ENCODE results near the gene CALCOCO1. TPM values are rescaled to one million over a fixed set of nuclear protein-coding genes. Genes with fewer than 3 reads are reported as not detected.

Gene CALCOCO1
- total RNA-seq, 2 donors from 2014 or later = 108 to 194 TPM

DNA sequence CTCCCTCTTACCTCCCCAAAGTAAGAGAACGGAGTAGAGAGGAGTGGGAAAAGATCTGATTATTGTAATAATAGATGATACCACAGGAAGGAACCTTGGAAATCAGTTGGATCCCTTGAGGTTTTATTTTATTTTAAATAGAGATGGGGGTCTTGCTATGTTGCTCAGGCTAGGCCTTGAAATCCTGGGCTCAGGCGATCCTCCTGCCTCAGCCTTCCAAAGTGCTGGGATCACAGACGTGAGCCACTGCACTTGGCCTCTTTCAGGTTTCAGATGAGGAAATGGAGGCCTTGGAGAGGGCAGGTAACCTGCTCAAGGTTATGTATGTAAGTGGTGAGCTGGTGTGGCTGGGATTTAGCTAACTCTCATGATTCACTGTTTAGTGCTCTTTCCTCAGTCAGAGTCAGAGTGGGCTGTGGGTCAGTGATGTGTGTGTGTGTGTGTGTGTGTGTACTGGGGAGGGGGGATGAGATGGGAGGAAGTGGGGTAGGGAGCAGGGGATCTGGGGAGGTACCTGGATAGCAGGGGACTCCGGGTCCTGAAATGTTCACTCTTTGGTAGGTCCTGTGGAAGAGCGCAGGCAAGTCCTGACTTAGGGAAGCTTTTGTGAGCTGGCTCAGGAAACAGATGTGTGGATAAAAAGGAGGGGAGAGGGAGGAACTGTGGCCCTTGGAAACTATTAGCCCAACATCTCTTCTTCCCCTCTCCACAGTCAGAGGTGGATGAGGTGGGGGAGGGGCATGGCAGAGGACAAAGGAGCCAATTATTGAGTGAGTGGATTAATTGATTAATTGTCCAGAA is 29.2 kb upstream of the CALCOCO1 start:
- 85% methylated on average over 5 of the region's 5 CpGs for WGBS

DNA sequence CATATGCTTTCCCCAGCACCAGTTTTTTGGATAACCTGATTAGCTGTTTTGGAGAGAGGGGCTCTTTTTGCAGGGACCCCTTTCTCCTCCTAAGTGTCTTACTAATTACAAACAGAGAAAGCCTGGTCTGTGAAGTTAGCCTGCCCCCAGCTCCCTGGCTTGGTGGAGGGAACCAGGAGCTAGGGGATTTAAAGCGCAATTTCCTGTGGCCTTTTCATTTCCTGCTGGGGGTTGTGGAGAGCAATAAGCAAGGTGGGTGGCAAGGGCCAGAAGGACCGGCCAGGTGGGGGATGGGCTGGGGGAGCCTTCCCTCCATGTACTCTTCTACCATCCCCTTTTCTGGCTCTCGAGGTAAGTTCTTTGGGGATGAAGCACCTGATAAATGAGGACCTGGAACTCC is 28.6 kb upstream of the CALCOCO1 start:
- Histone ChIP-seq H3K27me3 (replicated peaks; ENCODE audit: insufficient read depth) (peaks cover 8% of the 10 kb centered on the region), H3K36me3 (no peaks in the 10 kb centered on the region), H3K27ac (no peak overlapping the region), H3K4me3 (no peak overlapping the region), H3K4me1 (replicated peaks) (peaks cover 14% of the 10 kb centered on the region), H3K9me3 (no peaks in the 10 kb centered on the region)
- DNase-seq (ENCODE audit: low spot score) = no peak
- intact Hi-C loops (cut with DNase I) = no loop called here
- TF ChIP-seq, protein P1, sequence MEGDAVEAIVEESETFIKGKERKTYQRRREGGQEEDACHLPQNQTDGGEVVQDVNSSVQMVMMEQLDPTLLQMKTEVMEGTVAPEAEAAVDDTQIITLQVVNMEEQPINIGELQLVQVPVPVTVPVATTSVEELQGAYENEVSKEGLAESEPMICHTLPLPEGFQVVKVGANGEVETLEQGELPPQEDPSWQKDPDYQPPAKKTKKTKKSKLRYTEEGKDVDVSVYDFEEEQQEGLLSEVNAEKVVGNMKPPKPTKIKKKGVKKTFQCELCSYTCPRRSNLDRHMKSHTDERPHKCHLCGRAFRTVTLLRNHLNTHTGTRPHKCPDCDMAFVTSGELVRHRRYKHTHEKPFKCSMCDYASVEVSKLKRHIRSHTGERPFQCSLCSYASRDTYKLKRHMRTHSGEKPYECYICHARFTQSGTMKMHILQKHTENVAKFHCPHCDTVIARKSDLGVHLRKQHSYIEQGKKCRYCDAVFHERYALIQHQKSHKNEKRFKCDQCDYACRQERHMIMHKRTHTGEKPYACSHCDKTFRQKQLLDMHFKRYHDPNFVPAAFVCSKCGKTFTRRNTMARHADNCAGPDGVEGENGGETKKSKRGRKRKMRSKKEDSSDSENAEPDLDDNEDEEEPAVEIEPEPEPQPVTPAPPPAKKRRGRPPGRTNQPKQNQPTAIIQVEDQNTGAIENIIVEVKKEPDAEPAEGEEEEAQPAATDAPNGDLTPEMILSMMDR (IDR thresholded peaks at IDR 0.05) = no peak
- no peak for TF ChIP-seq POLR2AphosphoS5 (IDR thresholded peaks at IDR 0.05)
- TF ChIP-seq POLR2A (IDR thresholded peaks at IDR 0.05) = no peak
- WGBS = 73% methylated on average over 3 of the region's 3 CpGs

More for the DNA sequence above, 29.2 kb upstream of the CALCOCO1 start:
- H3K27me3 ChIP-seq (replicated peaks; ENCODE audit: insufficient read depth) = peaks cover 8% of the 10 kb centered on the region
- H3K9me3 ChIP-seq = no peaks in the 10 kb centered on the region
- no peak overlapping the region for H3K27ac ChIP-seq
- no peak for DNase-seq (ENCODE audit: low spot score)
- intact Hi-C loops (cut with DNase I) = no loop called here
- TF ChIP-seq POLR2A (IDR thresholded peaks at IDR 0.05) (no peak), POLR2AphosphoS5 (IDR thresholded peaks at IDR 0.05) (no peak)
- TF ChIP-seq, protein P1 (IDR thresholded peaks at IDR 0.05) = no peak
- H3K4me3 ChIP-seq = no peak overlapping the region
- no peaks in the 10 kb centered on the region for H3K36me3 ChIP-seq
- H3K4me1 ChIP-seq (replicated peaks) = peaks cover 8% of the 10 kb centered on the region

DNA sequence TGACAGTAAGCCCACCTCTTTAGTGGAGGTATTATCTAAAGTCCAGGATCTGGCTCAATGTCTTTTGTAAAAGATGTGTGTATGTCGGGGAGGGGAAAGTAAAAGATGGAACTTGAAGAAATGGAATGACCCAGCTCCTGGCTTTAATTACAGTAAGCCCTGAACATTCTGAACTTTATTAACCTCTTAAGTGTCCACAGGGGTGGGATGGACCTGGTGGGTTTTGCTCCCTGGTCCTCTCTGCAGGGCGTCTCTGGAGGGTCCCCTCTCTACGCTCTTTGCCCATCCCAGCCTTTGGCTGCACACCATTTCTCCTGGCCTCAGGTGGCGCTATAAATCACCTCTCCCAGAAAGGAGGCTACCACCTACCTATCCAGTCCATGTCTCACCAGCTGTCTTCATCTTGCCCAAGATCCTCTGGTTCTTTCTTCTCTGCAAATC is 28.2 kb upstream of the CALCOCO1 start:
- intact Hi-C loops (cut with DNase I) = no loop called here
- TF ChIP-seq POLR2A (IDR thresholded peaks at IDR 0.05) = no peak
- no peak for TF ChIP-seq POLR2AphosphoS5 (IDR thresholded peaks at IDR 0.05)
- TF ChIP-seq, protein P1 (IDR thresholded peaks at IDR 0.05) = no peak
- no peak for DNase-seq (ENCODE audit: low spot score)
- no peaks in the 10 kb centered on the region for H3K36me3 ChIP-seq
- WGBS = 76% methylated on average over 4 of the region's 4 CpGs
- no peak overlapping the region for H3K4me3 ChIP-seq
- H3K27ac ChIP-seq = no peak overlapping the region
- H3K9me3 ChIP-seq = no peaks in the 10 kb centered on the region
- peaks cover 7% of the 10 kb centered on the region for H3K27me3 ChIP-seq (replicated peaks; ENCODE audit: insufficient read depth)
- H3K4me1 ChIP-seq (replicated peaks) = peaks cover 17% of the 10 kb centered on the region

DNA sequence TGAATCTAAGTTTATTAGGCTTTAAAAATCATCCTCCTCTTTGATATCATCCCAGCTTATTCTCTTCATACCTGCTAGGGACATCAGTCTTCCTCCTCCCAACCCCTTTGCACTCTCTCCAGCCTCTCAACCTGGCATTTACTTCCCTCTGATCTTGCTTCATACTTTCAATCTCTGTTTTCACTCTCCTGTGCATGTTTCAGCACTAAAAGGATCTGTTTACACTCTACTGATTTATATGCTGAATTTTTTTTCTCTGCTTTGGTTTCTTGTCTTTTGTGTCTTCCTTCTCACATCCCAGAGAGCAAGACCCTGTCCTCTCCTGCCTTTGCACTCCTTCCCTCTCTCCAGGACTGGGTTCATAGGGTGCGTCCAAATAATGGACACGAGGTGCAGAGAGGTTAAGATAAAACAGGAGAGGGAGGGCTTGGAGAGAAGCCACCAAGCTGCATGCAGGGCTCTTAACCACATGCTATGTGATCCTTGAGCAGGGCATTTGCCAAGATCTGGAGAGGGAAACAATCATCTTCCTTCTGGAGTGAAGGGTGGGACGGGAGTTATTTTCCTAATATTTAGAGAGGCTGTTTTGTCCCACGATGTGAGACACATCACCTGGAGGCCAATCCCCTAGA is 27.5 kb upstream of the CALCOCO1 start:
- H3K36me3 ChIP-seq = no peaks in the 10 kb centered on the region
- H3K9me3 ChIP-seq = no peaks in the 10 kb centered on the region
- TF ChIP-seq POLR2A (IDR thresholded peaks at IDR 0.05) (no peak), POLR2AphosphoS5 (IDR thresholded peaks at IDR 0.05) (peak; percentile 4)
- intact Hi-C loops (cut with DNase I) = no loop called here
- peaks cover 17% of the 10 kb centered on the region for H3K4me1 ChIP-seq (replicated peaks)
- H3K27ac ChIP-seq = no peak overlapping the region
- no peak for DNase-seq (ENCODE audit: low spot score)
- H3K27me3 ChIP-seq (replicated peaks; ENCODE audit: insufficient read depth) = peaks cover 7% of the 10 kb centered on the region
- 2% methylated on average over 4 of the region's 4 CpGs for WGBS
- H3K4me3 ChIP-seq = no peak overlapping the region

DNA sequence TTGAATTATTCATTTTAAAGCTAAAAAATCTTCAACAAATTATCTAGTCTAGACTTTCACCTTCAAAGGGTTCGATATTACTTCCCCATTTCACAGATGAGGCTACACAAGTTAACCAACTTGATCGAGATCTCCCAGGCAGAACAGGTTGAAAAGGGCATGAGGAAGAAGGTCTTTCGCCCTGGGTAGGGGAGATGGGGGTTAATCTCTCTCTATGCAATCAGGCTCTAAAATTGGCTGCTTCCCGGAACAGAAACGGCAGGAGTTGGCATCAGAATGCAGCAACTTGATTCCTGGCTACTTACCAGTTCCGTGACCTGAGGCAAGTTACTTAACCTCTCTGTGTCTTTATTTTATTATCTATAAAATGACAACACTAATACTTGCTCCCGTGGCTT is 26.9 kb upstream of the CALCOCO1 start:
- 30% methylated on average over 7 of the region's 7 CpGs for WGBS
- no peak for DNase-seq (ENCODE audit: low spot score)
- intact Hi-C loops (cut with DNase I) = no loop called here
- H3K36me3 ChIP-seq = no peaks in the 10 kb centered on the region
- peaks cover 17% of the 10 kb centered on the region for H3K4me1 ChIP-seq (replicated peaks)
- H3K27me3 ChIP-seq (replicated peaks; ENCODE audit: insufficient read depth) = peaks cover 5% of the 10 kb centered on the region
- H3K4me3 ChIP-seq = no peak overlapping the region
- H3K9me3 ChIP-seq = no peaks in the 10 kb centered on the region
- peak; percentile 2 for TF ChIP-seq POLR2AphosphoS5 (IDR thresholded peaks at IDR 0.05)
- TF ChIP-seq POLR2A (IDR thresholded peaks at IDR 0.05) = no peak
- H3K27ac ChIP-seq = no peak overlapping the region

All from prostate gland (tissue), 2 donors.